Liver (tissue), 3 donors: ENCODE results near the gene CYP1B1.

ENCODE experiments used
- CTCF ChIP-seq: fragments of 150-350 bp; IDR thresholded peaks from 2 replicates; pipeline ENCODE4 v1.5.1; 2017; ENCODE audit warnings: improper control_type of control experiment, low read depth, low read length; ENCODE audit not compliant: missing input control
- GABPA ChIP-seq, 2 donors: IDR thresholded peaks in 1 of 2; conservative IDR thresholded peaks in 1 of 2; 2 replicates each; pipeline ENCODE4 v1.6.1; 2016; ENCODE audit warnings: antibody characterized with exemption in 2 of 2, mild to moderate bottlenecking in 1 of 2, moderate library complexity in 1 of 2
- RAD21 ChIP-seq, 2 donors: IDR thresholded peaks; 2 replicates each; pipeline ENCODE4 v1.6.1; 2016; ENCODE audit warnings: antibody characterized with exemption in 2 of 2, mild to moderate bottlenecking in 2 of 2
- YY1 ChIP-seq: IDR thresholded peaks from 2 replicates; pipeline ENCODE4 v1.6.1; 2016; ENCODE audit warnings: antibody characterized with exemption, mild to moderate bottlenecking
- donor health status: healthy.
- donor health status: healthy.

DNA sequence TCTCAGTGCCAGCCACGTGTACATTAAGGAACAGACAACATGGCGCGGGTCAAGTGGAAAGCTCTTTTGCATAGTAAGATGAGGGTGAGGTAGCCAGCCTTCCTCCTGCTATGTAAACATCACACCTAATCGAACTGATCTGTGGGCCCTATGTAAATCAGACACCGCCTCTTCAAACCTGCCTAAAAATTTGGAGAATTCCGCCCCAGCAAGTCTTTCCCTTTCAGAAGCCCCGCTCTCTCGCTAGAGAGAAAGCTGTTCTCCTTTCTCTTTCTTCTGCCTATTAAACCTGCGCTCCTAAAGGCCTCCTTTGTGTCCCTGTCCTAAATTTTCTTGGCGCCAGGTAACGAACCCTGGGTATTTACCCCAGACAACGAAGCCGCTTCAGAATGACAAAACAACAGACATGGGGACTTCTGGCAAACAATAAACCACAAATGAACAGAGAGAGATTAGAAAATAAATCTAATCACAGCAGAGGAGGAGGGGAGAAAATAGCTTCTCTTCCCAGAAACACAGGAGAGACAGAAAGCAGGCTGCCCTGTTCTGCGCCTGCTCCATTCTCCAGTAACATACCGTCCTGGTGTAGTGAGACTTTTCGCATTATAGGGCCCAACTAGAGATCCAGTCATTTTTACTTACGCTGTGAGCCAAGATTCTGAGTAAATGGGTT is 31.9 kb upstream of the CYP1B1 start:
- TF ChIP-seq YY1 = no peak
- TF ChIP-seq CTCF = no peak
- no peak for TF ChIP-seq RAD21 (IDR thresholded peaks at IDR 0.05)
- TF ChIP-seq GABPA (IDR thresholded peaks at IDR 0.05 in 1 of 2, conservative IDR thresholded peaks at IDR 0.05 in 1 of 2) = no peak
